Fibroblast of lung (primary cell): ENCODE data around the gene ALDH4A1. TPM values are rescaled to one million over a fixed set of nuclear protein-coding genes. Genes with fewer than 3 reads are reported as not detected.

Source experiments
- DNase-seq, 2 donors: peaks; one replicate each; pipeline versions ENCODE4 v3.0.0 to v3.0.0-alpha.2; 2010; ENCODE audit warnings: low read depth in 2 of 2
- H2AFZ ChIP-seq: 2 replicates; pipeline ENCODE4 v1.5.1; 2012; ENCODE audit warnings: low read length, control low read depth, inconsistent platforms
- H3K27ac ChIP-seq: 2 replicates; pipeline ENCODE4 v1.5.1; 2011; ENCODE audit warnings: low read length, control low read depth; ENCODE audit not compliant: insufficient read depth
- H3K27me3 ChIP-seq: 2 replicates; pipeline ENCODE4 v1.5.1; 2011; ENCODE audit warnings: mild to moderate bottlenecking, low read length; ENCODE audit not compliant: control insufficient read depth, insufficient read depth
- H3K36me3 ChIP-seq: 2 replicates; pipeline ENCODE4 v1.5.1; 2011; ENCODE audit warnings: low read length; ENCODE audit not compliant: control insufficient read depth, insufficient read depth
- H3K4me1 ChIP-seq: 2 replicates; pipeline ENCODE4 v1.5.1; 2011; ENCODE audit warnings: low read length; ENCODE audit not compliant: control insufficient read depth, insufficient read depth; ENCODE audit errors: extremely low read depth
- H3K4me2 ChIP-seq: 2 replicates; pipeline ENCODE4 v1.5.1; 2011; ENCODE audit warnings: low read length, control low read depth; ENCODE audit not compliant: insufficient read depth; ENCODE audit errors: extremely low read depth
- H3K4me3 ChIP-seq, 4 experiments: fragments of 200-600 bp in 1 of 4; sonication (generic) in 1 of 4; replicated peaks in 1 of 4; 2 replicates each; pipeline ENCODE4 v1.5.1; 2011 to 2016; ENCODE audit warnings: low read length in 4 of 4, low read depth in 3 of 4, mild to moderate bottlenecking in 3 of 4, control low read depth in 2 of 4, inconsistent platforms in 1 of 4, mixed read lengths in 1 of 4; ENCODE audit not compliant: insufficient read depth in 1 of 4; ENCODE audit errors: control extremely low read depth in 1 of 4
- H3K79me2 ChIP-seq: 2 replicates; pipeline ENCODE4 v1.5.1; 2012; ENCODE audit warnings: mild to moderate bottlenecking, low read length, inconsistent platforms; ENCODE audit not compliant: control insufficient read depth, insufficient read depth
- H3K9ac ChIP-seq: 2 replicates; pipeline ENCODE4 v1.5.1; 2011; ENCODE audit warnings: mild to moderate bottlenecking, low read length, control low read depth; ENCODE audit not compliant: insufficient read depth
- H3K9me3 ChIP-seq: 2 replicates; pipeline ENCODE4 v1.5.1; 2012; ENCODE audit warnings: low read depth, low read length; ENCODE audit not compliant: control insufficient read depth, insufficient read depth
- H4K20me1 ChIP-seq: 2 replicates; pipeline ENCODE4 v1.5.1; 2011; ENCODE audit warnings: low read length; ENCODE audit not compliant: control insufficient read depth, insufficient read depth; ENCODE audit errors: extremely low read depth
- CTCF ChIP-seq, 2 donors: IDR thresholded peaks in 1 of 2; conservative IDR thresholded peaks in 1 of 2; 1 replicate in 1 of 2; 2 replicates in 1 of 2; pipeline ENCODE4 v1.5.1; 2011 to 2012; ENCODE audit warnings: low read length in 2 of 2, control low read depth in 1 of 2, inconsistent platforms in 1 of 2, low read depth in 1 of 2, mild to moderate bottlenecking in 1 of 2
- EZH2 ChIP-seq: IDR thresholded peaks from 2 replicates; pipeline ENCODE4 v1.5.1; 2012; ENCODE audit warnings: low read length, control low read depth, mild to moderate bottlenecking; ENCODE audit errors: missing control alignments
- polyA plus RNA-seq, 2 donors: library from polyadenylated mRNA; depleted of rRNA in 1 of 2; stranded (reverse) in 1 of 2; unstranded in 1 of 2; fragments of >200 nt; gene quantifications; 2 replicates each; pipeline ENCODE4 v1.2.1, GENCODE V29; 2011 to 2012; ENCODE audit warnings: missing spikeins in 1 of 2
- total RNA-seq: library from RNA; depleted of rRNA; stranded (reverse); fragments of >200 nt; gene quantifications from 2 replicates; pipeline ENCODE4 v1.2.1, GENCODE V29; 2014

Gene ALDH4A1
- total and polyA plus RNA-seq, 2 donors (not counting 1 experiment from before 2014, with no cell fraction given): 6.9 to 11.9 TPM

- Histone ChIP-seq H3K4me1 (peaks cover 56% of the 10 kb centered on the region), H2AFZ (no peak overlapping the region), H3K36me3 (peaks cover 3% of the 10 kb centered on the region), H3K4me2 (no peak overlapping the region), H3K9ac (no peak overlapping the region), H3K79me2 (peaks cover 84% of the 10 kb centered on the region), H3K9me3 (no peaks in the 10 kb centered on the region), H3K27me3 (no peaks in the 10 kb centered on the region), H4K20me1 (no peaks in the 10 kb centered on the region), H3K4me3 (no peak overlapping the region), H3K27ac (peak overlapping the region; percentile 29)
- no peak for DNase-seq
- no peak for TF ChIP-seq EZH2
- TF ChIP-seq CTCF (conservative IDR thresholded peaks at IDR 0.05 in 1 of 2, IDR thresholded peaks at IDR 0.05 in 1 of 2; ENCODE audit: low read depth in 1 of 2, low read length in 2 of 2): no peak
Observed at GRCh38 chr1:18946550-18947381, 44.4 kb upstream of the ALDH4A1 start.

GRCh38 chr1:18945401-18945849 lies 43.1 kb upstream of the ALDH4A1 start:
- H3K9me3 ChIP-seq: no peaks in the 10 kb centered on the region
- peak; percentile 71 to 78 for DNase-seq
- H3K4me3 ChIP-seq: no peak overlapping the region
- H2AFZ ChIP-seq: no peak overlapping the region
- peaks cover 84% of the 10 kb centered on the region for H3K79me2 ChIP-seq
- H4K20me1 ChIP-seq: no peaks in the 10 kb centered on the region
- H3K4me1 ChIP-seq: peaks cover 48% of the 10 kb centered on the region
- H3K36me3 ChIP-seq: peaks cover 3% of the 10 kb centered on the region
- H3K27ac ChIP-seq: peak overlapping the region; percentile 46
- peak overlapping the region; percentile 18 for H3K4me2 ChIP-seq
- no peak overlapping the region for H3K9ac ChIP-seq
- no peaks in the 10 kb centered on the region for H3K27me3 ChIP-seq
- TF ChIP-seq EZH2 (no peak), CTCF (conservative IDR thresholded peaks at IDR 0.05 in 1 of 2, IDR thresholded peaks at IDR 0.05 in 1 of 2; ENCODE audit: low read depth in 1 of 2, low read length in 2 of 2) (no peak)

- Histone ChIP-seq H3K9ac (no peak overlapping the region), H3K4me3 (no peak overlapping the region), H3K79me2 (peaks cover 82% of the 10 kb centered on the region), H2AFZ (no peak overlapping the region), H3K4me1 (peaks cover 43% of the 10 kb centered on the region), H3K9me3 (no peaks in the 10 kb centered on the region), H4K20me1 (no peaks in the 10 kb centered on the region), H3K27me3 (no peaks in the 10 kb centered on the region), H3K4me2 (no peak overlapping the region), H3K36me3 (peaks cover 3% of the 10 kb centered on the region), H3K27ac (peak overlapping the region; percentile 46)
- no peak for DNase-seq
- TF ChIP-seq CTCF (conservative IDR thresholded peaks at IDR 0.05 in 1 of 2, IDR thresholded peaks at IDR 0.05 in 1 of 2; ENCODE audit: low read depth in 1 of 2, low read length in 2 of 2): no peak
Observed at GRCh38 chr1:18944810-18945209, 42.5 kb upstream of the ALDH4A1 start.
